GM21529 (cell line): ENCODE measurements around the gene DMRT2.

Experiments
- ATAC-seq: cut with Tn5 transposase; IDR thresholded peaks from one replicate; pipeline ENCODE4 v1.9.1; 2021; ENCODE audit not compliant: unreplicated experiment

The DMRT2 gene

GRCh38 chr9:1050125-1050895 lies at the start of gene DMRT2:
Gene DMRT2 (plus strand): TSS chr9:1050357. CDS start chr9:1051614, 1,257 bp downstream.
- ATAC-seq: peak; percentile 66

- no peak for ATAC-seq
These were observed 48.3 kb upstream of the DMRT2 start for GRCh38 chr9:1001838-1002237.

GRCh38 chr9:1002678-1003077 lies 47.5 kb upstream of the DMRT2 start:
- no peak for ATAC-seq

GRCh38 chr9:1005043-1005667 lies 45.0 kb upstream of the DMRT2 start:
- ATAC-seq: peak; percentile 61

GRCh38 chr9:1007312-1007711 lies 42.8 kb upstream of the DMRT2 start:
- ATAC-seq: no peak

- ATAC-seq: no peak
These were observed 41.9 kb upstream of the DMRT2 start for GRCh38 chr9:1008216-1008615.

GRCh38 chr9:1009101-1009707 lies 41.0 kb upstream of the DMRT2 start:
- peak; percentile 96 for ATAC-seq

GRCh38 chr9:1013021-1013420 lies 37.1 kb upstream of the DMRT2 start:
- ATAC-seq: no peak

GRCh38 chr9:1014225-1014624 lies 35.9 kb upstream of the DMRT2 start:
- no peak for ATAC-seq

- no peak for ATAC-seq
These were observed 35.5 kb upstream of the DMRT2 start for GRCh38 chr9:1014640-1015039.

- ATAC-seq: no peak
These were observed 32.0 kb upstream of the DMRT2 start for GRCh38 chr9:1018121-1018520.

GRCh38 chr9:1024112-1024511 lies 26.0 kb upstream of the DMRT2 start:
- ATAC-seq: no peak

- ATAC-seq: no peak
These were observed 25.0 kb upstream of the DMRT2 start for GRCh38 chr9:1025131-1025530.

- no peak for ATAC-seq
These were observed 23.9 kb upstream of the DMRT2 start for GRCh38 chr9:1026219-1026618.

GRCh38 chr9:1028501-1029190 lies 21.5 kb upstream of the DMRT2 start:
- ATAC-seq: no peak

GRCh38 chr9:1031951-1032601 lies 18.1 kb upstream of the DMRT2 start:
- no peak for ATAC-seq

GRCh38 chr9:1034271-1034670 lies 15.9 kb upstream of the DMRT2 start:
- ATAC-seq: no peak

- no peak for ATAC-seq
These were observed 10.6 kb upstream of the DMRT2 start for GRCh38 chr9:1039589-1039988.

GRCh38 chr9:1042466-1042865 lies 7.7 kb upstream of the DMRT2 start:
- no peak for ATAC-seq

- no peak for ATAC-seq
These were observed 5.5 kb upstream of the DMRT2 start for GRCh38 chr9:1044643-1045042.
